Esophagus squamous epithelium (tissue), 4 donors: ENCODE results near the gene HOGA1.

Experiments used
- POLR2A ChIP-seq, 4 donors: fragments of 450-650 bp; IDR thresholded peaks; one replicate each; pipeline ENCODE4 v1.6.1; 2017; ENCODE audit warnings: antibody characterized with exemption in 4 of 4, mild to moderate bottlenecking in 4 of 4, moderate library complexity in 3 of 4
- TF ChIP-seq, protein P1 (sequence below), 6 experiments: fragments of 450-650 bp in 4 of 6; fragments of 200-600 bp in 2 of 6; sonication (generic) in 2 of 6; IDR thresholded peaks; one replicate each; pipeline ENCODE4 v1.5.1; 2016 to 2019; ENCODE audit warnings: antibody characterized with exemption in 6 of 6, mild to moderate bottlenecking in 4 of 6, moderate library complexity in 4 of 6

DNA sequence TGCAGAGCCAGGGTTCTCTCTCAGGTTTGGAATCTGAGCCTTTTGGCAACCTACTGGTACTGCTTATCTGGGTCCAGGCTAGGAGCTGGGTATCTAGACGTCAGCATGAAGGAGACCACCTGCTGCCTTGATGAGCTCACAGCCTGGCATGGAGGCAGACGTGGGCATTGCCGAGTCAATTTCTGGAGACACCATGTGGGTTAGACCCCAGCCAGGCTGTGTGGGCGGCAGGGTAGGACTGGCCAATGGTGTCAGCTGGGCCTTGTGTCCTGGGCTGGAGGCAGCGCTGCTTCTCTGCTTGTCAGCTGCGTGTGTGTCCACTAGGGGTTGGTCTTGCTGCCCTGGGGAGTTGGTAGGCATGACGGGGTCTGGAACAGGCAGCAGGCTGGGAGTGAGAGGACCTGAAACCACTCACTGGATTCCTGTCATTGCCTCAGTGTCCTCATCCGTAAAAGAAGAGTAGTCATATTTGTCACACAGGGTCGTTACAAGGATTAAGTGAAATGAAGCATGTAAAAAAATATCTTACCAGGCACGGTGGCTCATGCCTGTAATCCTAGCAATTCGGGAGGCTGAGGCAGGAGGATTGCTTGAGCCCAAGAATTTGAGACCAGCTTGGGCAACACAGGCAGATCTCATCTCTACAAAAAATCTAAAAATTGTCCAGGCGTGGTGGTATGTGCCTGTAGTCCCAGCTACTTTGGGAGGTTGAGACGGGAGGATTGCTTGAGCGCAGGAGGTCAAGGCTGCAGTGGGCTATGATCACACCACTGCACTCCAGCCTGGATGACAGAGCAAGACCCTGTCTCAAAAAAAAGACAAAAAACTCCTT, 43.3 kb upstream of the HOGA1 start:
- TF ChIP-seq, protein P1, sequence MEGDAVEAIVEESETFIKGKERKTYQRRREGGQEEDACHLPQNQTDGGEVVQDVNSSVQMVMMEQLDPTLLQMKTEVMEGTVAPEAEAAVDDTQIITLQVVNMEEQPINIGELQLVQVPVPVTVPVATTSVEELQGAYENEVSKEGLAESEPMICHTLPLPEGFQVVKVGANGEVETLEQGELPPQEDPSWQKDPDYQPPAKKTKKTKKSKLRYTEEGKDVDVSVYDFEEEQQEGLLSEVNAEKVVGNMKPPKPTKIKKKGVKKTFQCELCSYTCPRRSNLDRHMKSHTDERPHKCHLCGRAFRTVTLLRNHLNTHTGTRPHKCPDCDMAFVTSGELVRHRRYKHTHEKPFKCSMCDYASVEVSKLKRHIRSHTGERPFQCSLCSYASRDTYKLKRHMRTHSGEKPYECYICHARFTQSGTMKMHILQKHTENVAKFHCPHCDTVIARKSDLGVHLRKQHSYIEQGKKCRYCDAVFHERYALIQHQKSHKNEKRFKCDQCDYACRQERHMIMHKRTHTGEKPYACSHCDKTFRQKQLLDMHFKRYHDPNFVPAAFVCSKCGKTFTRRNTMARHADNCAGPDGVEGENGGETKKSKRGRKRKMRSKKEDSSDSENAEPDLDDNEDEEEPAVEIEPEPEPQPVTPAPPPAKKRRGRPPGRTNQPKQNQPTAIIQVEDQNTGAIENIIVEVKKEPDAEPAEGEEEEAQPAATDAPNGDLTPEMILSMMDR (IDR thresholded peaks at IDR 0.05): no peak
- TF ChIP-seq POLR2A (IDR thresholded peaks at IDR 0.05): no peak
